Measurements from ENCODE around the gene CAMK2D.

CAMK2D gene

DNA sequence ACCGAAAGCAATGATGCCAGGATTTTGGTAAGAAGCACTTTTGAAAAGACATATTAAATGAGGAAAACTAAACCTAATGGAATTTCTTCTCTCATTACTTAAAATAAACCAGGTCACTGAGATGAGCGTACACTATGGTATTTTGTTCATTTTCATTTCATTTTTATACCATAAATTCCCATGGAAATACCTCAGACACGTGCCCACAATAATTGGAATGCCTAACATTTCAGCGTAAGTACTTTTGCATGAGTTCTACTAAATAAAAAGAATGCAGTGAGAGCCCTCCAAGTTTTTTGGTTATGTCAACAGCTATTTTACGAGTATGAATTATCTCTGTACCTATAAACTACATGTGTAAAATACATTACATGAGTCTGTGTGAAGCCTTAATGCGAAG is 3.2 kb downstream of the CAMK2D start:
- H3K4me3 ChIP-seq (ENCODE audit: low read depth, low read length): no peak overlapping the region
- DNase-seq (ENCODE audit: low read depth): peak; percentile 62
- TF ChIP-seq, protein P1, sequence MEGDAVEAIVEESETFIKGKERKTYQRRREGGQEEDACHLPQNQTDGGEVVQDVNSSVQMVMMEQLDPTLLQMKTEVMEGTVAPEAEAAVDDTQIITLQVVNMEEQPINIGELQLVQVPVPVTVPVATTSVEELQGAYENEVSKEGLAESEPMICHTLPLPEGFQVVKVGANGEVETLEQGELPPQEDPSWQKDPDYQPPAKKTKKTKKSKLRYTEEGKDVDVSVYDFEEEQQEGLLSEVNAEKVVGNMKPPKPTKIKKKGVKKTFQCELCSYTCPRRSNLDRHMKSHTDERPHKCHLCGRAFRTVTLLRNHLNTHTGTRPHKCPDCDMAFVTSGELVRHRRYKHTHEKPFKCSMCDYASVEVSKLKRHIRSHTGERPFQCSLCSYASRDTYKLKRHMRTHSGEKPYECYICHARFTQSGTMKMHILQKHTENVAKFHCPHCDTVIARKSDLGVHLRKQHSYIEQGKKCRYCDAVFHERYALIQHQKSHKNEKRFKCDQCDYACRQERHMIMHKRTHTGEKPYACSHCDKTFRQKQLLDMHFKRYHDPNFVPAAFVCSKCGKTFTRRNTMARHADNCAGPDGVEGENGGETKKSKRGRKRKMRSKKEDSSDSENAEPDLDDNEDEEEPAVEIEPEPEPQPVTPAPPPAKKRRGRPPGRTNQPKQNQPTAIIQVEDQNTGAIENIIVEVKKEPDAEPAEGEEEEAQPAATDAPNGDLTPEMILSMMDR (conservative IDR thresholded peaks at IDR 0.05; ENCODE audit: low read depth, low read length): no peak

DNA sequence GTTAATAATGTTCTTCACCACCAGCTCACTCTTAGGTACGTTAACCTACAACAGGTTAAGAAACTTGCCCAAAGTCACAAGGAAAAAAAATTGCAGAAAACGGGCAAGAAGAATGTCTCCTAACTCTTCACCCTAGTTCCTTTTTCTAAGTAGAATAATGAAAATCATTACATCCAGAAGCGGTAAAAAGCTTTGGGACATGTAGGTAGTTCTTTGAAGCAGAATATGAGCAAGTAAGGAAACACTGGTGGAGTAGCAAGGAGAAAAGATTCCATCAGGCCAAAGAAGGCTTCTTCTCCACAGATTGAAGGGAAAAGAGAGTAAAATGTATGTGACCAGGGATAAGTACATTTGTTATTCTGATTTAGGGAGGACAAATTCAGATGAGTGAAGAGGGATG is 4.1 kb downstream of the CAMK2D start:
- DNase-seq (ENCODE audit: low read depth): no peak
- TF ChIP-seq, protein P1 (conservative IDR thresholded peaks at IDR 0.05; ENCODE audit: low read depth, low read length): no peak
- H3K4me3 ChIP-seq (ENCODE audit: low read depth, low read length): no peak overlapping the region

DNA sequence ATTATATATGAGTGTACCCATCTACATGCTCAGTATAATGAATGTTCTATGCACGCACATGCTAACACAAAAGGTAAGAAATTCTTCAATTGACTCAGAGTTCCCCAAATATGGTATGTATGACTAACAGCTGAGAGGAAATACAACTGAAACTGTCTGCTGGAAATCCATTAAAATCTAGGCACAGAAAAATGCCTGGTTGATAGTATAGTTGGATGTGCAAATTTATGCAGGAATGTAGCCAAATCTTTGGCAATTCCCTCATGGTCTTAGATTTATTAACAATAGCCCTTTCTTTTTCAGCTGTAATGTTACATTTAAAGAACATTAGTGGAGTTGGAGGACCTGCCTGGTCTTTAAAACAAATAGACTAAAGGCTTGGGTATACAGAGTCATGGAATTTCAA is 5.5 kb downstream of the CAMK2D start:
- DNase-seq (ENCODE audit: low read depth): peak; percentile 72
- no peak overlapping the region for H3K4me3 ChIP-seq (ENCODE audit: low read depth, low read length)
- TF ChIP-seq, protein P1 (conservative IDR thresholded peaks at IDR 0.05; ENCODE audit: low read depth, low read length): no peak

DNA sequence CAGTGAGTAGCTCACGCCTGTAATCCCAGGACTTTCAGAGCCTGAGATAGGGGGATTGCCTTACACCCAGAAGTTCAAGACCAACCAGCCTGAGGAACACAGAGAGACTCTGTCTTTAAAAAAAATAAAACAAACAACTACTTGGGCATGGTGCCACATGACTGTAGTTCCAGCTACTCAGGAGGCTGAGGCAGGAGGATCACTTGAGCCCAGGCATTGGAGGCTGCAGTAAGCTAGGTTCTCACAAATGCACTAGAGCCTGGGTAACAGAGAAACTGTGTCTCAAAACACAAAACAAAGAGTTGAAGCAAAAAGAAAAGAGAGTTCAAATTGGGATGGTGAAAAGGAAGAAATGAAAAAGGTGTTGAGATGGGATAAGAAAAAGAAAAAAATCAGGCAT is 10.8 kb downstream of the CAMK2D start:
- TF ChIP-seq, protein P1 (conservative IDR thresholded peaks at IDR 0.05; ENCODE audit: low read depth, low read length): no peak
- no peak for DNase-seq (ENCODE audit: low read depth)
- H3K4me3 ChIP-seq (ENCODE audit: low read depth, low read length): no peak overlapping the region

DNA sequence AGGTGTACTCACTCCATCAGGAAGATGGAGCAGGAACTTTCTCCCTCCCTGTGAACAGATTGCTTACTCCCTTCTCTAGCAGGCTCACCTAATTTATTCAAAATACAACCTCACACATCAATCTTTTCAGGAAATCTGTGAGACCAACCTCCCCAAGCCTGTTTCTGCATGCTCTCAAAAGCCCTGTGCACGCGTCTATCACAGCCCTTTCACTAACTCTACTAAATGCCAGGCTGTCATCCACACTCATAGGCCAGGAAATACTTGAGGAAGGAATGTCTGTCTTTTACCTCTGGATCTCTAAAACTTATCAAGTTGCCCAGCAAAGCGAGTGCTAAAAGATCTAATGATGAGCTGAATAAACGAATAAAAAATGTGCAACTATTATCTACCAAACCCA is 11.2 kb downstream of the CAMK2D start:
- no peak for DNase-seq (ENCODE audit: low read depth)
- TF ChIP-seq, protein P1 (conservative IDR thresholded peaks at IDR 0.05; ENCODE audit: low read depth, low read length): no peak
- H3K4me3 ChIP-seq (ENCODE audit: low read depth, low read length): no peak overlapping the region

DNA sequence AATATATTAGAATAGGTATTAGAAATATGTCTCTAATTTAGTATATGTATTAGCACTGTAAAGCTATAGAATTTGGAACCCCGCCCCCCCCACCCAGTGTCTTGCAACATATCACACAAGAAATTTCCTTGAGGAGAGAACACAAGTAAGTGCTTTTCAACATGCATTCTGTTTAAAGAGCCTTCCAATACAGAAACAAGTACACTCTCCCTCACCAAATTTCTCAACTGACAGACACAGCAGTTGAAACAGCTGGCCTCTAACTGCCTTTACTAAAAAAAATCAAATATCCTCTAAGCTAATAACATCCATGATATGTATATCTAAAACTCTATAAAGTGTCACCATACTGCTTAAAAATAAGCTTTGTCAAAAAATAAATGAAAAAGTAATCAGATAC is 12.4 kb downstream of the CAMK2D start:
- no peak overlapping the region for H3K4me3 ChIP-seq (ENCODE audit: low read depth, low read length)
- peak; percentile 12 for DNase-seq (ENCODE audit: low read depth)
- TF ChIP-seq, protein P1 (conservative IDR thresholded peaks at IDR 0.05; ENCODE audit: low read depth, low read length): no peak

DNA sequence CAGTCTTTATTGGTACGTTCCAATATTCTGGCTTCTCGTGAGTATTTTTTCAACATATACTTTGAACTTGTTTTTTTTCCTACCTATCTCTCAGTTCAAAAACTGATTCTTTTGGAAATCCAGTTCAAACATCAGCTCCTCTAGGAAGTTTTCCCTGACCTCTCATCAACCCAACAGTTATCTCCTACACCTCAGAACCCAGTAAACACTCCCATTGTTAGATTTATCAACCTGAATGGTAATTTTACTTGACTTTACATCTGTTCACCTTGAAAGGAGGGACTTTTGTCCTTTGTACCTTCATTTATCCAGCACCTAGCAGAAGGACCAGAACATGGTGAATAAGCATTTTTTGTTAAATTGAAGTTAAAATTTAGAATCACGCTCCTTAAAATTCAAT is 13.6 kb downstream of the CAMK2D start:
- TF ChIP-seq, protein P1 (conservative IDR thresholded peaks at IDR 0.05; ENCODE audit: low read depth, low read length): no peak
- H3K4me3 ChIP-seq (ENCODE audit: low read depth, low read length): no peak overlapping the region
- no peak for DNase-seq (ENCODE audit: low read depth)
